ENCODE results near the gene BIVM.

Gene BIVM

GRCh38 chr13:102769679-102770078 lies 29.2 kb upstream of the BIVM start (continued):
- TF ChIP-seq ZNF8 (CRISPR knock-in tag; IDR thresholded peaks at IDR 0.05): no peak

DNA sequence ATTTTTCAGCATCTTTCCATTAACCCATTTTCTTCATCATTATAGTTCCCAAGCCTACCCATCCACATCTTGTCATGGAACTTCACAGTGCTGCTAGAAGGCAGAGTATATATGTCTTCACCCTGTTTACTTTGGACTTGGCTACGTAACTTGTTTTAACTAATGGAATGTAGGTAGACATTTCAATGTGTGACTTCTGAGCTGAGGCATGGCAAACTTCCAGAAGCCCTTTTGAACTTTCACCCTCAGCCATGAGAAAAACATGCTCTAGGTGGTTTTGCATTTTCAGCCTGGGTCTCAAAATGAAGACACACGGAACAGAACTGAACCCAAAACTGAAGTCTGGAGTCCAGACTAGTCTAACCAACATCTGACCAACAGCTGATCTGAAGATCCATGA lies 28.5 kb upstream of the BIVM start:
- ATAC-seq: no peak
- TF ChIP-seq RARB (CRISPR knock-in tag; IDR thresholded peaks at IDR 0.05) (no peak), SNAI2 (CRISPR knock-in tag; IDR thresholded peaks at IDR 0.05) (no peak), ZNF70 (CRISPR knock-in tag; IDR thresholded peaks at IDR 0.05) (no peak), ZFP3 (CRISPR knock-in tag; IDR thresholded peaks at IDR 0.05) (no peak), PATZ1 (CRISPR knock-in tag; IDR thresholded peaks at IDR 0.05; ENCODE audit: borderline replicate concordance) (no peak), GLIS3 (CRISPR knock-in tag; IDR thresholded peaks at IDR 0.05) (no peak), TOX (CRISPR knock-in tag; IDR thresholded peaks at IDR 0.05; ENCODE audit: borderline replicate concordance) (no peak), ZNF8 (CRISPR knock-in tag; IDR thresholded peaks at IDR 0.05) (no peak), TCF4 (CRISPR knock-in tag; IDR thresholded peaks at IDR 0.05; ENCODE audit: borderline replicate concordance) (no peak), ARNTL (CRISPR knock-in tag; IDR thresholded peaks at IDR 0.05; ENCODE audit: borderline replicate concordance, low read depth) (no peak), ZC3H10 (CRISPR knock-in tag; IDR thresholded peaks at IDR 0.05) (no peak), BACH2 (CRISPR knock-in tag; IDR thresholded peaks at IDR 0.05; ENCODE audit: borderline replicate concordance) (no peak), ISL1 (CRISPR knock-in tag; IDR thresholded peaks at IDR 0.05) (no peak), ESRRG (CRISPR knock-in tag; IDR thresholded peaks at IDR 0.05) (no peak), POU6F1 (CRISPR knock-in tag; IDR thresholded peaks at IDR 0.05; ENCODE audit: borderline replicate concordance, low read depth) (no peak), PPARA (CRISPR knock-in tag; IDR thresholded peaks at IDR 0.05; ENCODE audit: borderline replicate concordance) (no peak), OSR1 (CRISPR knock-in tag; IDR thresholded peaks at IDR 0.05) (no peak), CSDC2 (CRISPR knock-in tag; IDR thresholded peaks at IDR 0.05) (no peak)
- TF ChIP-seq, protein P1, sequence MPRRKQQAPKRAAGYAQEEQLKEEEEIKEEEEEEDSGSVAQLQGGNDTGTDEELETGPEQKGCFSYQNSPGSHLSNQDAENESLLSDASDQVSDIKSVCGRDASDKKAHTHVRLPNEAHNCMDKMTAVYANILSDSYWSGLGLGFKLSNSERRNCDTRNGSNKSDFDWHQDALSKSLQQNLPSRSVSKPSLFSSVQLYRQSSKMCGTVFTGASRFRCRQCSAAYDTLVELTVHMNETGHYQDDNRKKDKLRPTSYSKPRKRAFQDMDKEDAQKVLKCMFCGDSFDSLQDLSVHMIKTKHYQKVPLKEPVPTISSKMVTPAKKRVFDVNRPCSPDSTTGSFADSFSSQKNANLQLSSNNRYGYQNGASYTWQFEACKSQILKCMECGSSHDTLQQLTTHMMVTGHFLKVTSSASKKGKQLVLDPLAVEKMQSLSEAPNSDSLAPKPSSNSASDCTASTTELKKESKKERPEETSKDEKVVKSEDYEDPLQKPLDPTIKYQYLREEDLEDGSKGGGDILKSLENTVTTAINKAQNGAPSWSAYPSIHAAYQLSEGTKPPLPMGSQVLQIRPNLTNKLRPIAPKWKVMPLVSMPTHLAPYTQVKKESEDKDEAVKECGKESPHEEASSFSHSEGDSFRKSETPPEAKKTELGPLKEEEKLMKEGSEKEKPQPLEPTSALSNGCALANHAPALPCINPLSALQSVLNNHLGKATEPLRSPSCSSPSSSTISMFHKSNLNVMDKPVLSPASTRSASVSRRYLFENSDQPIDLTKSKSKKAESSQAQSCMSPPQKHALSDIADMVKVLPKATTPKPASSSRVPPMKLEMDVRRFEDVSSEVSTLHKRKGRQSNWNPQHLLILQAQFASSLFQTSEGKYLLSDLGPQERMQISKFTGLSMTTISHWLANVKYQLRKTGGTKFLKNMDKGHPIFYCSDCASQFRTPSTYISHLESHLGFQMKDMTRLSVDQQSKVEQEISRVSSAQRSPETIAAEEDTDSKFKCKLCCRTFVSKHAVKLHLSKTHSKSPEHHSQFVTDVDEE (CRISPR knock-in tag; IDR thresholded peaks at IDR 0.05): no peak
- TF ChIP-seq, protein P2, sequence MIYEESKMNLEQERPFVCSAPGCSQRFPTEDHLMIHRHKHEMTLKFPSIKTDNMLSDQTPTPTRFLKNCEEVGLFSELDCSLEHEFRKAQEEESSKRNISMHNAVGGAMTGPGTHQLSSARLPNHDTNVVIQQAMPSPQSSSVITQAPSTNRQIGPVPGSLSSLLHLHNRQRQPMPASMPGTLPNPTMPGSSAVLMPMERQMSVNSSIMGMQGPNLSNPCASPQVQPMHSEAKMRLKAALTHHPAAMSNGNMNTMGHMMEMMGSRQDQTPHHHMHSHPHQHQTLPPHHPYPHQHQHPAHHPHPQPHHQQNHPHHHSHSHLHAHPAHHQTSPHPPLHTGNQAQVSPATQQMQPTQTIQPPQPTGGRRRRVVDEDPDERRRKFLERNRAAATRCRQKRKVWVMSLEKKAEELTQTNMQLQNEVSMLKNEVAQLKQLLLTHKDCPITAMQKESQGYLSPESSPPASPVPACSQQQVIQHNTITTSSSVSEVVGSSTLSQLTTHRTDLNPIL (CRISPR knock-in tag; IDR thresholded peaks at IDR 0.05; ENCODE audit: low read depth): no peak

- no peak for ATAC-seq
- TF ChIP-seq, protein P1 (CRISPR knock-in tag; IDR thresholded peaks at IDR 0.05): no peak
- no peak for TF ChIP-seq ZFP3 (CRISPR knock-in tag; IDR thresholded peaks at IDR 0.05)
- TF ChIP-seq ZNF8 (CRISPR knock-in tag; IDR thresholded peaks at IDR 0.05): no peak
- no peak for TF ChIP-seq ZNF565 (CRISPR knock-in tag; conservative IDR thresholded peaks at IDR 0.05; ENCODE audit: low read depth)
- TF ChIP-seq ESRRG (CRISPR knock-in tag; IDR thresholded peaks at IDR 0.05): no peak
- no peak for TF ChIP-seq ARNTL (CRISPR knock-in tag; IDR thresholded peaks at IDR 0.05; ENCODE audit: borderline replicate concordance, low read depth)
- no peak for TF ChIP-seq CSDC2 (CRISPR knock-in tag; IDR thresholded peaks at IDR 0.05)
- TF ChIP-seq, protein P2 (CRISPR knock-in tag; IDR thresholded peaks at IDR 0.05; ENCODE audit: low read depth): no peak
- TF ChIP-seq, protein P3, sequence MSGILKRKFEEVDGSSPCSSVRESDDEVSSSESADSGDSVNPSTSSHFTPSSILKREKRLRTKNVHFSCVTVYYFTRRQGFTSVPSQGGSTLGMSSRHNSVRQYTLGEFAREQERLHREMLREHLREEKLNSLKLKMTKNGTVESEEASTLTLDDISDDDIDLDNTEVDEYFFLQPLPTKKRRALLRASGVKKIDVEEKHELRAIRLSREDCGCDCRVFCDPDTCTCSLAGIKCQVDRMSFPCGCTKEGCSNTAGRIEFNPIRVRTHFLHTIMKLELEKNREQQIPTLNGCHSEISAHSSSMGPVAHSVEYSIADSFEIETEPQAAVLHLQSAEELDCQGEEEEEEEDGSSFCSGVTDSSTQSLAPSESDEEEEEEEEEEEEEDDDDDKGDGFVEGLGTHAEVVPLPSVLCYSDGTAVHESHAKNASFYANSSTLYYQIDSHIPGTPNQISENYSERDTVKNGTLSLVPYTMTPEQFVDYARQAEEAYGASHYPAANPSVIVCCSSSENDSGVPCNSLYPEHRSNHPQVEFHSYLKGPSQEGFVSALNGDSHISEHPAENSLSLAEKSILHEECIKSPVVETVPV (CRISPR knock-in tag; IDR thresholded peaks at IDR 0.05): no peak
- no peak for TF ChIP-seq ZNF70 (CRISPR knock-in tag; IDR thresholded peaks at IDR 0.05)
- TF ChIP-seq POU6F1 (CRISPR knock-in tag; IDR thresholded peaks at IDR 0.05; ENCODE audit: borderline replicate concordance, low read depth): no peak
Measured at GRCh38 chr13:102771298-102772041, 27.4 kb upstream of the BIVM start.

Data from SK-N-SH treated with all-trans-retinoic acid at 6 μM for 48 hours (cell line).